H9 (cell line): ENCODE data around the gene POLR3H. TPM values are rescaled to one million over a fixed set of nuclear protein-coding genes. Genes with fewer than 3 reads are reported as not detected.

Experiments
- DNase-seq: peaks from one replicate; pipeline ENCODE4 v3.0.0-alpha.2; 2017
- H2AFZ ChIP-seq: one replicate; pipeline ENCODE4 v1.6.1; 2013; ENCODE audit warnings: mild to moderate bottlenecking, low read length, control low read depth, moderate library complexity
- H2AK5ac ChIP-seq: 2 replicates; pipeline ENCODE4 v1.6.1; 2013; ENCODE audit warnings: low read length, control low read depth, mixed read lengths; ENCODE audit not compliant: insufficient read length
- H2BK120ac ChIP-seq: one replicate; pipeline ENCODE4 v1.6.1; 2013; ENCODE audit warnings: low read depth, mild to moderate bottlenecking, low read length, control low read depth, inconsistent platforms; ENCODE audit not compliant: poor library complexity, severe bottlenecking
- H2BK12ac ChIP-seq: 2 replicates; pipeline ENCODE4 v1.6.1; 2013; ENCODE audit warnings: low read length, control low read depth, mixed read lengths, low read depth; ENCODE audit not compliant: insufficient read length
- H2BK15ac ChIP-seq: 2 replicates; pipeline ENCODE4 v1.6.1; 2013; ENCODE audit warnings: low read depth, low read length, control low read depth
- H2BK20ac ChIP-seq: one replicate; pipeline ENCODE4 v1.6.1; 2013; ENCODE audit warnings: low read depth, mild to moderate bottlenecking, low read length, control low read depth, inconsistent platforms; ENCODE audit not compliant: poor library complexity, severe bottlenecking
- H2BK5ac ChIP-seq: 2 replicates; pipeline ENCODE4 v1.6.1; 2013; ENCODE audit warnings: low read length, control low read depth, mixed read lengths; ENCODE audit not compliant: insufficient read length
- H3K14ac ChIP-seq: 2 replicates; pipeline ENCODE4 v1.6.1; 2013; ENCODE audit warnings: low read length, control low read depth; ENCODE audit not compliant: insufficient read depth
- H3K18ac ChIP-seq: 2 replicates; pipeline ENCODE4 v1.6.1; 2013; ENCODE audit warnings: low read depth, mild to moderate bottlenecking, mixed read lengths, low read length, control low read depth; ENCODE audit not compliant: insufficient read length
- H3K23ac ChIP-seq: 2 replicates; pipeline ENCODE4 v1.6.1; 2013; ENCODE audit warnings: low read length, control low read depth, mixed read lengths, low read depth; ENCODE audit not compliant: insufficient read length
- H3K23me2 ChIP-seq: 2 replicates; pipeline ENCODE4 v1.6.1; 2013; ENCODE audit warnings: low read depth, mild to moderate bottlenecking, mixed read lengths, low read length, control low read depth; ENCODE audit not compliant: insufficient read length, poor library complexity, severe bottlenecking
- H3K27ac ChIP-seq: 2 replicates; pipeline ENCODE4 v1.5.1; 2013; ENCODE audit warnings: low read length, control low read depth, mixed read lengths, low read depth; ENCODE audit not compliant: insufficient read length
- H3K27me3 ChIP-seq: 2 replicates; pipeline ENCODE4 v1.6.1; 2013; ENCODE audit warnings: low read length, control low read depth, inconsistent platforms; ENCODE audit not compliant: insufficient read depth
- H3K4ac ChIP-seq: 2 replicates; pipeline ENCODE4 v1.6.1; 2013; ENCODE audit warnings: low read depth, mild to moderate bottlenecking, control low read depth, inconsistent platforms, low read length, moderate library complexity
- H3K4me1 ChIP-seq: 2 replicates; pipeline ENCODE4 v1.6.1; 2013; ENCODE audit warnings: low read length, control low read depth, inconsistent platforms; ENCODE audit not compliant: insufficient read depth
- H3K4me2 ChIP-seq: 2 replicates; pipeline ENCODE4 v1.6.1; 2013; ENCODE audit warnings: low read length, control low read depth, mixed read lengths; ENCODE audit not compliant: insufficient read length, insufficient read depth
- H3K56ac ChIP-seq: 2 replicates; pipeline ENCODE4 v1.6.1; 2013; ENCODE audit warnings: low read depth, mild to moderate bottlenecking, mixed read lengths, low read length, control low read depth; ENCODE audit not compliant: insufficient read length
- H3K79me1 ChIP-seq: 2 replicates; pipeline ENCODE4 v1.6.1; 2013; ENCODE audit warnings: low read depth, mild to moderate bottlenecking, moderate library complexity, low read length, control low read depth, inconsistent platforms; ENCODE audit not compliant: insufficient read depth, poor library complexity, severe bottlenecking
- H3K79me2 ChIP-seq: 2 replicates; pipeline ENCODE4 v1.6.1; 2013; ENCODE audit warnings: low read length, control low read depth, inconsistent platforms; ENCODE audit not compliant: insufficient read depth
- H3K9ac ChIP-seq: 2 replicates; pipeline ENCODE4 v1.6.1; 2013; ENCODE audit warnings: low read length, control low read depth, mixed read lengths; ENCODE audit not compliant: insufficient read length; ENCODE audit errors: extremely low read depth
- H3K9me3 ChIP-seq: one replicate; pipeline ENCODE4 v1.6.1; 2013; ENCODE audit warnings: low read depth, low read length, inconsistent platforms; ENCODE audit not compliant: control insufficient read depth
- H3T11ph ChIP-seq: one replicate; pipeline ENCODE4 v1.6.1; 2013; ENCODE audit warnings: mild to moderate bottlenecking, low read length, control low read depth, inconsistent platforms
- H4K20me1 ChIP-seq: one replicate; pipeline ENCODE4 v1.6.1; 2013; ENCODE audit not compliant: control insufficient read depth, insufficient read length, insufficient read depth
- H4K5ac ChIP-seq: 2 replicates; pipeline ENCODE4 v1.6.1; 2013; ENCODE audit warnings: low read depth, mild to moderate bottlenecking, mixed read lengths, low read length, control low read depth; ENCODE audit not compliant: insufficient read length
- H4K8ac ChIP-seq: replicated peaks from 2 replicates; pipeline ENCODE4 v1.6.1; 2013; ENCODE audit warnings: low read length, control low read depth, mixed read lengths, low read depth; ENCODE audit not compliant: insufficient read length
- H4K91ac ChIP-seq: 2 replicates; pipeline ENCODE4 v1.6.1; 2013; ENCODE audit warnings: low read depth, mild to moderate bottlenecking, moderate library complexity, mixed read lengths, low read length, control low read depth; ENCODE audit not compliant: insufficient read length
- H3K27ac Mint-ChIP-seq, 3 experiments: 2 replicates in 2 of 3; 3 replicates in 1 of 3; pipeline ENCODE4 v1.8.0; 2020 to 2021; ENCODE audit warnings: mixed read lengths in 3 of 3, mild to moderate bottlenecking in 1 of 3, moderate library complexity in 1 of 3
- H3K27me3 Mint-ChIP-seq: 2 replicates; pipeline ENCODE4 v1.8.0; 2021; ENCODE audit warnings: low read depth, mild to moderate bottlenecking, moderate library complexity, mixed read lengths
- H3K36me3 Mint-ChIP-seq, 3 experiments: 2 replicates in 2 of 3; 3 replicates in 1 of 3; pipeline ENCODE4 v1.8.0; 2020 to 2021; ENCODE audit warnings: low read depth in 3 of 3, mixed read lengths in 3 of 3; ENCODE audit not compliant: insufficient read depth in 1 of 3
- H3K4me1 Mint-ChIP-seq, 2 experiments: 2 replicates each; pipeline ENCODE4 v1.8.0; 2020; ENCODE audit warnings: mixed read lengths in 2 of 2
- H3K4me3 Mint-ChIP-seq, 2 experiments: 2 replicates in 1 of 2; 3 replicates in 1 of 2; pipeline ENCODE4 v1.8.0; 2020 to 2021; ENCODE audit warnings: mild to moderate bottlenecking in 2 of 2, mixed read lengths in 2 of 2, moderate library complexity in 1 of 2
- H3K9me3 Mint-ChIP-seq, 2 experiments: 2 replicates in 1 of 2; 3 replicates in 1 of 2; pipeline ENCODE4 v1.8.0; 2020; ENCODE audit warnings: mild to moderate bottlenecking in 2 of 2, mixed read lengths in 2 of 2, moderate library complexity in 1 of 2
- CTCF ChIP-seq: fragments of 200-600 bp; sonication (generic); conservative IDR thresholded peaks from 3 replicates; pipeline ENCODE4 v1.8.0; 2021; ENCODE audit warnings: antibody characterized with exemption, mild to moderate bottlenecking
- WGBS: extraction: QIAGEN DNeasy Blood & Tissue Kit; methylation state at CpG from one replicate; pipeline ENCODE4 v1.1.7; 2013; ENCODE audit warnings: missing lambda C conversion rate, low lambda C conversion rate, mixed read lengths; ENCODE audit not compliant: insufficient read length; ENCODE audit errors: extremely low coverage; 5-methylcytosine and 5-hydroxymethylcytosine counted together
- total RNA-seq: library from RNA; stranded (reverse); gene quantifications from 2 replicates; pipeline ENCODE4 v1.2.1, GENCODE V29; 2021

POLR3H gene
- total RNA-seq, 1 experiment from 2014 or later = 68.2 TPM

GRCh38 chr22:41579297-41579996, 35.2 kb upstream of the POLR3H start:
- Mint-ChIP-seq H3K9me3 (no peaks in the 10 kb centered on the region), H3K4me3 (no peak overlapping the region), H3K4me1 (peaks cover 0 to 8% of the 10 kb centered on the region in 2 experiments; a peak in 2 of 4 replicates), H3K36me3 (peaks cover 4 to 23% (median 4%) of the 10 kb centered on the region in 3 experiments; a peak in 5 of 7 replicates), H3K27me3 (peaks cover 2% of the 10 kb centered on the region; the same call in 1 of the 2 replicates), H3K27ac (no peak overlapping the region; a peak in 1 of 7 replicates)
- Histone ChIP-seq H3K23me2 (no peaks in the 10 kb centered on the region), H2BK15ac (no peak overlapping the region), H3K4me2 (no peak overlapping the region), H3K4ac (no peak overlapping the region), H2AK5ac (no peak overlapping the region), H2AFZ (no peak overlapping the region), H3K14ac (no peak overlapping the region), H2BK20ac (no peak overlapping the region), H4K8ac (no peak overlapping the region), H4K5ac (no peak overlapping the region), H3K27ac (no peak overlapping the region), H3T11ph (no peak overlapping the region), H3K79me1 (no peaks in the 10 kb centered on the region), H2BK120ac (no peak overlapping the region), H3K56ac (no peak overlapping the region), H3K9ac (no peak overlapping the region), H3K27me3 (no peaks in the 10 kb centered on the region), H2BK5ac (no peak overlapping the region), H4K91ac (no peak overlapping the region), H3K18ac (no peak overlapping the region), H3K23ac (no peak overlapping the region), H3K79me2 (no peaks in the 10 kb centered on the region), H2BK12ac (no peak overlapping the region), H3K4me1 (0 out of 2 replicates have a peak, but pooled peaks cover 2% of the 10 kb centered on the region), H3K9me3 (no peaks in the 10 kb centered on the region), H4K20me1 (no peaks in the 10 kb centered on the region)
- no peak for TF ChIP-seq CTCF
- no peak for DNase-seq
- WGBS = no CpG with 5 or more reads among the region's 12 CpGs
